ENCODE data around the gene B3GALT4. TPM values are rescaled to one million over a fixed set of nuclear protein-coding genes. Genes with fewer than 3 reads are reported as not detected.
"Not testable (repeated sequence)": the region's sequence is repeated elsewhere in the genome, so short reads cannot be mapped to it uniquely, and the experiment has no call there.

Gene B3GALT4
- total RNA-seq, 1 donor from 2014 or later = 2.8 TPM

- TF ChIP-seq CTCF (conservative IDR thresholded peaks at IDR 0.05) = no peak
- no peaks in the 10 kb centered on the region for H3K9me3 Mint-ChIP-seq
- H3K27me3 Mint-ChIP-seq (ENCODE audit: low read depth) = no peaks in the 10 kb centered on the region
- H3K4me1 Mint-ChIP-seq = peaks cover 60% of the 10 kb centered on the region
- peak overlapping the region; percentile 92 for H3K27ac Mint-ChIP-seq (ENCODE audit: unreplicated experiment)
- peak overlapping the region; percentile 97 for H3K4me3 Mint-ChIP-seq
- DNase-seq (ENCODE audit: low read depth, low spot score) = no peak
- H3K36me3 Mint-ChIP-seq (ENCODE audit: low read depth) = peaks cover 20% of the 10 kb centered on the region
Measured at GRCh38 chr6:33272275-33273128, 4.4 kb upstream of the B3GALT4 start.

GRCh38 chr6:33273129-33273923, 3.6 kb upstream of the B3GALT4 start:
- Mint-ChIP-seq H3K36me3 (ENCODE audit: low read depth) (peaks cover 20% of the 10 kb centered on the region), H3K27ac (ENCODE audit: unreplicated experiment) (peak overlapping the region; percentile 6), H3K27me3 (ENCODE audit: low read depth) (no peaks in the 10 kb centered on the region), H3K9me3 (no peaks in the 10 kb centered on the region), H3K4me3 (peak overlapping the region; percentile 97), H3K4me1 (peaks cover 63% of the 10 kb centered on the region)
- DNase-seq (ENCODE audit: low read depth, low spot score) = no peak
- TF ChIP-seq CTCF (conservative IDR thresholded peaks at IDR 0.05) = no peak

GRCh38 chr6:33273924-33274902, 2.7 kb upstream of the B3GALT4 start:
- H3K36me3 Mint-ChIP-seq (ENCODE audit: low read depth) = peaks cover 20% of the 10 kb centered on the region
- no peaks in the 10 kb centered on the region for H3K27me3 Mint-ChIP-seq (ENCODE audit: low read depth)
- peaks cover 63% of the 10 kb centered on the region for H3K4me1 Mint-ChIP-seq
- no peak for TF ChIP-seq CTCF (conservative IDR thresholded peaks at IDR 0.05)
- H3K27ac Mint-ChIP-seq (ENCODE audit: unreplicated experiment) = peak overlapping the region; percentile 15
- DNase-seq (ENCODE audit: low read depth, low spot score) = no peak
- H3K9me3 Mint-ChIP-seq = no peaks in the 10 kb centered on the region
- peak overlapping the region; percentile 97 for H3K4me3 Mint-ChIP-seq

- not testable (repeated sequence) for DNase-seq (ENCODE audit: low read depth, low spot score); H3K27ac Mint-ChIP-seq (ENCODE audit: unreplicated experiment); H3K27me3 Mint-ChIP-seq (ENCODE audit: low read depth); H3K9me3 Mint-ChIP-seq
- peaks cover 55% of the 10 kb centered on the region for H3K4me1 Mint-ChIP-seq
- H3K36me3 Mint-ChIP-seq (ENCODE audit: low read depth) = peaks cover 20% of the 10 kb centered on the region
- peak overlapping the region; percentile 97 for H3K4me3 Mint-ChIP-seq
Measured at GRCh38 chr6:33275795-33276580, 935 bp upstream of the B3GALT4 start.

- peak overlapping the region; percentile 82 for H3K27ac Mint-ChIP-seq (ENCODE audit: unreplicated experiment)
- no peak for TF ChIP-seq CTCF (conservative IDR thresholded peaks at IDR 0.05)
- no peak for DNase-seq (ENCODE audit: low read depth, low spot score)
- H3K36me3 Mint-ChIP-seq (ENCODE audit: low read depth) = peaks cover 20% of the 10 kb centered on the region
- H3K27me3 Mint-ChIP-seq (ENCODE audit: low read depth) = no peaks in the 10 kb centered on the region
- H3K4me3 Mint-ChIP-seq = peak overlapping the region; percentile 97
- no peaks in the 10 kb centered on the region for H3K9me3 Mint-ChIP-seq
- peaks cover 54% of the 10 kb centered on the region for H3K4me1 Mint-ChIP-seq
Measured at GRCh38 chr6:33276581-33276863, 401 bp upstream of the B3GALT4 start.
